ENCODE data around the gene MUC6.

- TF ChIP-seq POLR2A (IDR thresholded peaks at IDR 0.05; ENCODE audit: low read depth) (no peak), CTCF (IDR thresholded peaks at IDR 0.05) (no peak)
These were observed 63.9 kb downstream of the MUC6 start for GRCh38 chr11:972523-973211.
